ENCODE measurements around the gene ELP4. TPM values are rescaled to one million over a fixed set of nuclear protein-coding genes. Genes with fewer than 3 reads are reported as not detected.

ELP4 gene
- total and polyA plus RNA-seq, 7 donors, result 4.2 to 12.9 (median 8.2) TPM

- Histone ChIP-seq H3K4me3 (no peak overlapping the region), H3K27ac (peak overlapping the region; percentile 4), H3K9me3 (no peaks in the 10 kb centered on the region), H3K4me1 (peaks cover 23% of the 10 kb centered on the region), H3K36me3 (ENCODE audit: insufficient read depth in 1 of 2, low read depth in 1 of 2) (peaks cover 0 to 6% of the 10 kb centered on the region in 2 donors), H3K27me3 (ENCODE audit: insufficient read depth in 3 of 3, low read length in 2 of 3) (no peaks in the 10 kb centered on the region)
- no peak for TF ChIP-seq CTCF (IDR thresholded peaks at IDR 0.05)
- WGBS, 3 donors, result 41 to 66% (median 46%) methylated on average over 1 of the region's 1 CpG
- ATAC-seq (peak in 2 of 4 donors; percentile 44 to 47), DNase-seq (no peak)
- intact Hi-C loops (cut with DNase I), result loop anchor here (10.0 kb wide), 3 partner anchors 129 to 159 kb away; no protein-coding TSS in a partner anchor
These were observed 136.6 kb downstream of the ELP4 start for GRCh38 chr11:31646216-31646615.

- ATAC-seq, result no peak
- intact Hi-C loops (cut with DNase I), result loop anchor here (10.0 kb wide), 3 partner anchors 125 to 155 kb away; no protein-coding TSS in a partner anchor
These were observed 139.8 kb downstream of the ELP4 start for GRCh38 chr11:31649129-31649966.

GRCh38 chr11:31651208-31651607 lies 141.6 kb downstream of the ELP4 start:
- Histone ChIP-seq H3K4me1 (peaks cover 10% of the 10 kb centered on the region), H3K36me3 (ENCODE audit: insufficient read depth in 1 of 2, low read depth in 1 of 2) (peaks cover 0 to 6% of the 10 kb centered on the region in 2 donors), H3K9me3 (no peaks in the 10 kb centered on the region), H3K4me3 (no peak overlapping the region), H3K27ac (no peak overlapping the region), H3K27me3 (ENCODE audit: insufficient read depth in 3 of 3, low read length in 2 of 3) (no peaks in the 10 kb centered on the region)
- intact Hi-C loops (cut with DNase I), result no loop called here
- no peak for ATAC-seq
- DNase-seq, result no peak
- no peak for TF ChIP-seq CTCF (IDR thresholded peaks at IDR 0.05)

More at GRCh38 chr11:31649129-31649966, 139.8 kb downstream of the ELP4 start:
- WGBS, 3 donors, result 92 to 93% (median 92%) methylated on average over 6 of the region's 6 CpGs
- peaks cover 0 to 6% of the 10 kb centered on the region in 2 donors for H3K36me3 ChIP-seq (ENCODE audit: insufficient read depth in 1 of 2, low read depth in 1 of 2)
- TF ChIP-seq CTCF (IDR thresholded peaks at IDR 0.05), result no peak
- H3K4me1 ChIP-seq, result peaks cover 18% of the 10 kb centered on the region
- no peaks in the 10 kb centered on the region for H3K9me3 ChIP-seq
- H3K27ac ChIP-seq, result no peak overlapping the region
- no peak overlapping the region for H3K4me3 ChIP-seq
- no peak for DNase-seq
- H3K27me3 ChIP-seq (ENCODE audit: insufficient read depth in 3 of 3, low read length in 2 of 3), result no peaks in the 10 kb centered on the region

GRCh38 chr11:31651822-31652221 lies 142.3 kb downstream of the ELP4 start:
- Histone ChIP-seq H3K9me3 (no peaks in the 10 kb centered on the region), H3K36me3 (ENCODE audit: insufficient read depth in 1 of 2, low read depth in 1 of 2) (peaks cover 0 to 6% of the 10 kb centered on the region in 2 donors), H3K4me3 (no peak overlapping the region), H3K27ac (no peak overlapping the region), H3K4me1 (peaks cover 10% of the 10 kb centered on the region), H3K27me3 (ENCODE audit: insufficient read depth in 3 of 3, low read length in 2 of 3) (no peaks in the 10 kb centered on the region)
- TF ChIP-seq CTCF (IDR thresholded peaks at IDR 0.05), result no peak
- 99 to 100% (median 100%) methylated on average over 2 of the region's 2 CpGs for WGBS, 3 donors
- no peak for ATAC-seq
- DNase-seq, result no peak
- intact Hi-C loops (cut with DNase I), result no loop called here

Measured in psoas muscle (tissue), 8 donors.